ENCODE results near the gene KLF6.
A peak's percentile ranks its signal among the peaks of the same experiment; 100 is the strongest.

Gene KLF6

DNA sequence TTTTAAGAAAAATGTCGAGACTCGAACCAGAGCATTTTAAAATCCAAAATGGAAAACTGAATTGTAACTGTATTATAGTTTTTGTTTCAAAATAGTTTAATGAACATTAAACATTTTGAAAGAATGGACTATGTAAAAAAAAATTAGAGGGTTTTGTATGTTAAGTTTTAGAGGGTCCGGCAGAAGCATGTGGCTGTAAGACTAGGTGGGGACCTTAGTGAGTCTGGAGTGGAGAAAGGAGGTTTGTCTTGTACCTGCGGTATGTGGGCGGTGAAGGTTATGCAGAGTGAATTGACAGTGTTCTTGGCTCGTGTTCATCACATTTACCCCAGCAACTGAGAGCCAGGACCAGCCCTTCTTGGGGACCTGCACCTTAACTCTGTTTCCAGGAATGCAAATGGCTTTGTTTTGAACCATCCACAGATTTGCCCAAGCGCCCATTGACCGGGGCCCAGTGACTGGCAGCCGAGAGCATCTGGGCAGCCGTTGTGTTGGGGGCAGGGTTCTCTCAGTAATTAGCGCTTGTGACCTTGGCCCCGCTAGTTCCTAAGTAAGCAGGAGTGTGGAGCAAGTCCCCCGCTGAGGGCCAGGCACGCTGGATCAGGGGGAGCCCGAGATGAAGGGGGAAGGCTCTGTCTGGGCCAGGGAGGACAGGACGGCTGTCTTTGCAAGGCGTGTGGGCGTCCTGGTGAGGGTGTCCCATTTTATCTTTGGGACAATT is 1.4 kb upstream of the KLF6 start:
- no peak for DNase-seq

- peak; percentile 49 for DNase-seq
Measured at GRCh38 chr10:3785851-3786271, 852 bp upstream of the KLF6 start.

GRCh38 chr10:3785251-3785850 is 342 bp upstream of the KLF6 start:
- peak; percentile 99 for DNase-seq

DNA sequence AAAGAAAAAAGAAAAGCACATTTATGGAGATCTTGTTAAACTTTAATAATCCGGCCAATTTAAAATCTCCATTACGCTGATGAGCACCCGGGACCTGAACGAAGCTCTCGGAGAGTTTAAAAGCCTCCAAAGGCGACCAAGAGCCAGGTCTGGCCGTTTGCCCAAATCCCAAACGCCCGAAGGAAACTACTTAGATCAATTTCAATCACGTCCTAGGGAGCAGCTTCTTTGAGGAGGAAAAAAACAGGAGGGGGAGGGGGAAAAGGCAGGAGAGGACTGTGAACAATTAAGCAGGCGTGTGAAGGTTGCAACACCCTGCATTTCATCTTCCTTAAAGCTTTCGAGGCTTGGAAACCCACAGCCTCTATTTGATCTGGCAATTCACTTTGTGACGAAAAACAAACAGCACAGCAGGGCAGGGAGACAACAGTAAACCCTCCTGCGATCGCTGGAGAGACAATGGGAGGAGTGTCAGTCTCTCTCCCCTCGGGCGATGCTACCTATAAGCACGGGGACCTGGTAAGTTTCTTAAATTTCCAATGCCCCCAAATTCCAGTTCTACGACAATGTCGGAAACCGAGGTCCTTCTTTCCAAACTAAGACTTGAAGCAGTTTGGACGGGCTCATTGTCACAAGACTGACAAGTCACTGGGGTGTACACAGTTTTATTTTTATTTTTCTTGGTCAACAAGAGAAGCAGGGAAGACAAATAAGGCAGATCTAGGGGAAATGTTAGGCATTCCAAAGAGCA is 1.2 kb downstream of the KLF6 start:
- no peak for DNase-seq

GRCh38 chr10:3783316-3783681 is 1.7 kb downstream of the KLF6 start:
- peak; percentile 66 for DNase-seq

DNA sequence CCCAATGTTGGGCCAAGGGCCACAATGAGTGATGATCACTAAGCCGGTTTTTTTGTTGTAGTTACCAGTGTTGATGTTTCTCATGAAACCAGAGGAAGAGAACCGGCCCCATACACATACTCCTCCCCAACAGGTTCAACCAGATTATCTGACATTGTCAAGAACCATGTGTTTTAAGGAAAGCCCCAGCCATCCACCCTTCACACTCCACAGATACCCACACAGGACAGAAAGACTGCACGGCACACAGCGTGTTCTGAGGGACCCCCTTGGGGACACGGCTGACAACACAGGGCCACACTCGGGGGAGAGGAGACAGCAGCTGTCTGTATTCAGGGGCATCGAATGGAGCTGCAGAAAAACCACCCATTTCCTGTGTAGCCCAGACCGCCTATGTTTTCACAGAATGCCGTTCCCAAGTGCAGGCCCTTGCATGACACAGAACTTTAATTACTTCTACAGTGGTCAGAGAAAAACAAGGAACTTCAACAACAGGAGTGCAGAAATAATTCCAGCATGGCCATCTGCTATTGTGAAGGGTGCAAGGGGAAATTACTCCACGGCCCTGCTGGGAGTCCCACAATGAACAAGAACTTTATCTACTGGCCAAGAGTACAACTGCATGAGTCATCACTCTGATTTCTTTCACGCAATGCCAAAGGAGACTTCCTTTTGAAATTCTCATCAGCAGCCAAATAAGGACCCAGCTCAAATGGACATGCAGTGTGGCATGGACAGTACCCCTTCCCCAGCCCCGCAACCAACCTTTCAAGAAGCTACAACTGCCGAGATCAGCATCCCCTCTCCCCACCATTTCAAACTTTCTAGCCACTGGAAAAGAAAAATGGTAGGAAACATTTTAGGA is 2.3 kb downstream of the KLF6 start:
- no peak for DNase-seq

DNA sequence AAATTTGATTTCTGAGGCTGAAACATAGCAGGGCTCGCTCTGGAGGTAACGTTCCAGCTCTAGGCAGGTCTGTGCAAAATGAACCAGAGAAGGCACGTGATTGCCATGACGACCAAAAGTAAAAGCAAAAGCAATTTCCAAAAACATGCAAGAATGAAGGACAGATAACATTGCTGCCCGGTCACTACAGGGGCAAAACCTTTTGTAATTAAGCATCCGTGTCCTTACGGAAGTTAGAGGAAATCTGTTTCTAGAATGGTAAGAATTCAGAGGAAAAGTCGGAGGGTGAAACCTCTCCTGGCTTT is 2.9 kb downstream of the KLF6 start:
- no peak for DNase-seq

DNA sequence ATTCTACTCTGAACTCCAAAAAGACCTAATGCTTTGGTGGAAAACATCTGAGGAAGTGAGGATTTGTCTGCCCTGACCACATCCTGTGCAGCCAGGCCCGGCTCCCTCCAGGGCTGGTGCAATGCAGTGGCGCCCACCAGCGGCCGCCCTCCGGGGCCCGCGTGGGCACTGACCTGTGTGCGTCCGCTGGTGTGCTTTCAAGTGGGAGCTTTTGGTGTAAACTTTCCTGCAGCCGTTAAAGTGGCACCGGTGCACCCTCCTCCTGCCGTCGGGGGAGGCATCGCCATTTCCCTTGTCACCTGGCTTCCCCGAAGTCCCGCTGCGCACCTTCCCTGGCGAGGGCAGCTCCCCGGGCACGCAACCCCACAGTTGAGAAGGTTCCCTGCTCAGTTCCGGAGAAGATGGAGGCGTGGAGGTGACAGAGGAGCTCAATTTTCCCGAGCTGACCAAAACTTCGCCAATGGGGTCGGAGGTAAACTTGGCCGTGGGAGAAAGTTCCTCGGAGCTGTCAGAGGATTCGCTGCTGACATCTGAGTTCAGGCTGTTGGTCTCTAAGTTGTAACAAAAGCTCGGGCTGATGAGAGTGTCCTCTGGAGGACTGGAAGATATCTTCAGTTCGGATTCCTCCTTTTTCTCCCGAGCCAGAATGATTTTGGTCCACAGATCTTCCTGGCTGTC is 3.4 kb downstream of the KLF6 start:
- DNase-seq = no peak

DNA sequence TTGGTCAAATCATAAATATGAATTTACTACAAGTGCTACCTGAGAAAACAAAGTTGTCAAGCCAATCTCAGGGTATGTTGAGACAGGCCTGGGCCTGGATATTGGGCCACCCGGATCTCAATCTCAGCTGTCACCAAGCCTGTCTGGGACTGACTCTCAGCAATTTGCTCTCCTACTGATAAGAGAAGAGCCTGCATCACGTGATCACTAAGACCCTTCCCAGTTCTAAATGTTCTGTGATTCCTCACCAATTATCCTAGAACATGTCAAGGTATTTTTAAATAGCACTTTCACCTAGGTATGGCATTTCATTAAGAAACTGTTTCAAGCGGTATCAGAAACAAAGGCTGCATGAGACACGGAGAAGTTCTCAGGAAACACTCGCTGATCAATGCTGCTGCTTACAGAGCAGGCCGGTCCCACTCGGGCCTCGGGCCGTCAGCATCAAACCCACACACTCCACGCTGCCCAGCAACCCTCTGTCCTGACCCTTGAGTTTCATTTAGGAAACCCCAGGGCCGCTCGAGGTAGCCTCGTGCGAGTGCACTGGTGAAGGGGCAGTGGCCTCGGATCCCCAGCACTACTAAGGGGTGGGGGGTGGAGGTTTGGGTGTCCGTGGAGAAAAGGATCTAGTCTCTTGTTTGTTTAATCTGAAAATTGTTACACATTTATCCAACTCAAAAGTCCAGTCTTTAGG is 4.1 kb downstream of the KLF6 start:
- DNase-seq = no peak

- DNase-seq = no peak
Measured at GRCh38 chr10:3780021-3780770, 4.8 kb downstream of the KLF6 start.

GRCh38 chr10:3779158-3779741 is 5.8 kb downstream of the KLF6 start:
- DNase-seq = no peak

GRCh38 chr10:3778692-3779157 is 6.3 kb downstream of the KLF6 start:
- no peak for DNase-seq

DNA sequence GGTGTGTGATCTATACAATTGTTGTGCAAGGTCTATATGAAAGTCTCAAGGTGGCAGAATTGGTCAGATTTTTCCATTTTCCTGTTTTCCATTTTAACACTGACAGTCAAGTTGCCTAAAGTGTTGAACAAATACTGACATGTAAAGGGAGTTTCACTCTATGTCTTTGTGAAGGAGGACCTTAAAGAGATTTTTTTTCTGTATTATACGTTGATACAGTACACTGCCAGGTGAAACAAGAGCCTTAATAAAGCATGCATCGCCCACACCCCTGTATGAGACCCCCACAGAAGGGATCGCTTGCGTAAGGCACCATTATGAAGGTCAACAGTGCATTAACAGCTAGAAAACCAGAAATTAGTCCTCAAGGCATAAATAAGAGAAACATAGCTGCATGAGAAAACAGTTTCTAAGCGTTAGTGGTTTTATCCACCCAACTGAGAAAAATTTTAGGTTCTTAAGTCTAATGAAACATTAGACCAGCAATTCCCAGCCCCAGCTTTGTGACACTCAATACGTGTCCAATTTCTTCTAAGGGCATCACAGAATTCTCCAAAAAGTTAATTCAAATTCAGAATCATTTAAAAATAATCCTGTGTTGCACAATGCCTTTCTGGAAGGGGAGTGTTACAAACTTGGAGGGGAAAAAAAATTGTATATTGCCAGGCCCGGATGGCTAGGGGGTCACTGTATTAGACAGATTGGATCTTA is 6.9 kb downstream of the KLF6 start:
- no peak for DNase-seq

- peak; percentile 39 for DNase-seq
Measured at GRCh38 chr10:3776796-3777571, 8.0 kb downstream of the KLF6 start.

DNA sequence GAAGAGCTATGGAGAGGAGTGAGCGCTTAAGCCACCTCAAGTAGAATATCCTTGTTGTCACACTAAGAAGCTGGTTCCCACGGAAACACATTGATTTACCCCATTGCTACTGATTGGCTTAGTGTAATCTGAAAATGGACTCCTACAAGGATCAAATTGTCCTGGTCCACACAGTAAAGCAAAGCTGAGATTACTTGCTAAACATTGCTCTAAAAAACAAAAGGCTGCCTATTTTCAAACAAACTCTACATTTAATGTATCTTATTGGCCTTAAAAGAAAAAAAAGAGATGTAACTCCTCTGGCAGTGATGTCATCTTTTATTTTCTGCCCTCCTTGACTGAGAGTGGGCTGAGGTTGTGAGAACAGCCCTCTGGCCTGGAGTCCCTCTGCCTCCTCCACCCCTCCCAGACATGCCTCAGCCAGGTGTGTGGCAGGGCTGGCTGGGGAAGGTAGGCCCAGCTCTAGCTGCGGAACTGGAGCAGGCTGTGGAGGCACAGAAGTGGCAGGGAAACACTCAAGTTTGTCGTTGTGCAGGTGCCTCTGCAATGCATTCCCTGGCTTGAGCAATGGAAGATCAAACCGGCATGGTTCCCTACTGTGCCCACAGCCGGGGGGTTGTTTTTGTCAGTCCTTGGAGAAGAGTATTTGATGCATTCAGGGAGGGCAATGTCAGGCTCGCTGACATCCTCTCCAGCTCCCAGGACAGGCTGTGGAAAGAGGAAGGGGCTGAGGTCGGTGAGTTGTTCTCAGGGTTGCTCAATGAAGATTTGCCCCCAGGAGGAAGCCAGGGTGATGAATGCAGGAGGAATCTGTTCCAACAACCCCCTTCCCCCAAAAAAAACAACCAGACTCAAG is 9.1 kb downstream of the KLF6 start:
- no peak for DNase-seq

- no peak for DNase-seq
Measured at GRCh38 chr10:3774814-3775695, 10.0 kb downstream of the KLF6 start.

Measured in activated CD8-positive, alpha-beta memory T cell treated with anti-CD3 and anti-CD28 coated beads, Interleukin-2, amount 50 U/mL, for 4 hours (primary cell).